Stimulated activated CD4-positive, alpha-beta T cell treated with anti-CD3 and anti-CD28 coated beads, TNF-alpha, amount 100 ng/mL, for 48 hours (primary cell): ENCODE results near the gene UNC45B.
"Not testable (repeated sequence)": the region's sequence is repeated elsewhere in the genome, so short reads cannot be mapped to it uniquely, and the experiment has no call there.

Source experiments
- DNase-seq, 3 donors: peaks; one replicate each; pipeline ENCODE4 v3.0.0-alpha.2; 2020; ENCODE audit warnings: low read depth in 3 of 3

The UNC45B gene

DNA sequence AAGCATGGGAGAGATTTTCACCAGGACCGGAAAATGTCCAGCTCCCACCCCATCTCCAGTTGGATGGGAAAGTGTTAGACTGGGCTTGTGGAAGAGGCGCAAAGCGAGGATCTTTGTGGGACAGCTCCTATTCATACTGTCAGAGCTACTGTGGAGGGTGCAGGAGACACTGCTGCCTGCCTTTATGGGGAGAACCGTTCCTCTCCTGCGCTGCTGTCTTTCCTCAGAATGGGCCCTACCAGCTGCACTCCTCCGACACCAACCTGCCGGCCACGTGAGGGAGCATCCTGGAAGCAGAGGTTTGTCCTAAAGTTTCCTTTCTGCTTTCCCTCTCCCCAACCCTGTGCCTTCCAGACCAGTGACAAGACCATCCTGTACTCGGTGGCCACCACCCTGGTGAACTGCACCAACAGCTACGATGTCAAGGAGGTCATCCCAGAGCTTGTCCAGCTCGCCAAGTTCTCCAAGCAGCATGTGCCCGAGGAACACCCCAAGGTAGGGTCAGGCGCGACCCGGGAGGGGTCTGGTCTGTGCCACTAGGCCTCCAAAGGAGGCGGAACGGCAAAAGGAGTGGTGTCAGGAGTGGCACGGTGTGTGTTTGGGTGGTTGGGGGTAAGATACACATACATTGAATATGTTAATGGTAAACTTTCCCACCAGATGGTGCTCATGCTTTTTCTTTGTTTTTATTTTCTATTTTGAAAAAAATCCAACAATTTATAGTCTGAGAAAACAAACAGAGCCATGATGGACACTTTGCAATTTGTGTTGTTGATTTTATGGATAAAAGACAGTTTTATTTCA lies 23.6 kb downstream of the UNC45B start:
- DNase-seq, result no peak

- DNase-seq, result no peak
These were observed 24.2 kb downstream of the UNC45B start for GRCh38 chr17:35171834-35172233.

DNA sequence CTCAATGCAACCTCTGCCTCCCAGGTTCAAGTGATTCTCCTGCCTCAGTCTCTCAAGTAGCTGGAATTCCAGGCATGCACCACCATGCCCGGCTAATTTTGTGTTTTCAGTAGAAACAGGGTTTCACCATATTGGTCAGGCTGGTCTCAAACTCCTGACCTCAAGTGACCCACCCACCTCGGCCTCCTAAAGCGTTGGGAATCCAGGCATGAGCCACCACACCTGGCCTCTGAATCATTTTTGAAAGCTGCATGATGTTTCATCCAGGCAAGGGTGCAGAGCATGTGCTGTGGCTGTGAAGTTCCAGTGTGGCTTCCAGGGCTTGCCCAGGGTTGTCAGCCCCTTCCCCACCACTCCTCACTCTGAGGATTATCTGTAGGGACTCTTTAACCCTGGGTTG lies 24.7 kb downstream of the UNC45B start:
- not testable (repeated sequence) for DNase-seq

- DNase-seq, result no peak
These were observed 27.3 kb downstream of the UNC45B start for GRCh38 chr17:35174835-35175334.

DNA sequence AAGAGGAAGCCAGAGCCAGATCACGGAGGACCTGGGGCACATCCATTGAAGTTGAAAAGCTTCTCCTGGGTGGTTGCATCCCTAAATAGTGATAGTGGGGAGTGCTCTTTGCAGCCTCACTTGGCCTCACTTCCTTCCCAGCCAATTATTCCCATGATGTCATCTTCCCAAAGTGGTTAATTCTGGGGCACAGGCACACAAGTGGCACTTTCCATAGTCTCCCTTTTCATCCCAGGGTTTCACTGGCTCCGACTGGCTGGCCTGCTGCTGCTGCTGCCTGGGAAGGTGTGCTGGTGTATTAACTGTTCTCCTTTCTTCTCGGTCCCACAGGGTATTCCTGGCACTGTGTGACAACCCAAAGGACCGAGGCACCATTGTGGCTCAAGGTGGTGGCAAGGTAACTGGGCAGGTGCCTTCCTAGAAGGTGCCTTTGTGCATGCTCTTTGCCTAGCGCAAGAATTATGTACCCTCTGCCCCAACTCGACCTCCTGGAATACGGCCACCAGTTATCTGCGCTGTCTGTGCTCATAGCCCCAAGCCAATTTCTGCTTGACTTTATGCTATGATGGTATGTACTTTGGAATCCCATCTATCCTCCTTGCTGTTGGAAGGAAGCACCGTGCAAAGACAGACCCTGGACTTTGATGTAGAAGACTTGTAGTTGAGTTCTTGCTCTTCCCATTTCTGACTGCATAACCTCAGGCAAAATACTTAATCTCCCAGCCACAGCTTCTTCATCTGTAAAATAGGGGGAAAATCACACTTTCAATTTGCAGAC lies 28.2 kb downstream of the UNC45B start:
- no peak for DNase-seq

DNA sequence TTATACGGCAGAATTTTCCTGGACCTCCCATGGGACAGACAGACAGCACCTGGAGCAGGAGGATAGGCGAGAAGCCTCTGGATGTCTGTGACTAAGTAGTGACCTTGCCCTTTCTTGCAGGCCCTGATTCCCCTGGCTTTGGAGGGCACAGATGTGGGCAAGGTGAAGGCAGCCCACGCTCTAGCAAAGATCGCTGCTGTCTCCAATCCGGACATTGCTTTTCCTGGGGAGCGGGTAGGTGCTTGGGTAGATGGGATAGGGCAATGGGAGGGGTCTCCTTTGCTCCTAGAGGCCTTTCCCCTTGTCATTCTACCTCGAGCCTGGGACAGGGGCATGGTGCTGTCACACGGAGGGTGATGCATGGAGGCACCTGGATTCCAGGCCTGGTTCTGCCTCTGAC lies 29.3 kb downstream of the UNC45B start:
- DNase-seq, result no peak

- DNase-seq, result not testable (repeated sequence)
These were observed 31.8 kb downstream of the UNC45B start for GRCh38 chr17:35179379-35179778.

GRCh38 chr17:35183332-35183731 lies 35.7 kb downstream of the UNC45B start:
- no peak for DNase-seq

DNA sequence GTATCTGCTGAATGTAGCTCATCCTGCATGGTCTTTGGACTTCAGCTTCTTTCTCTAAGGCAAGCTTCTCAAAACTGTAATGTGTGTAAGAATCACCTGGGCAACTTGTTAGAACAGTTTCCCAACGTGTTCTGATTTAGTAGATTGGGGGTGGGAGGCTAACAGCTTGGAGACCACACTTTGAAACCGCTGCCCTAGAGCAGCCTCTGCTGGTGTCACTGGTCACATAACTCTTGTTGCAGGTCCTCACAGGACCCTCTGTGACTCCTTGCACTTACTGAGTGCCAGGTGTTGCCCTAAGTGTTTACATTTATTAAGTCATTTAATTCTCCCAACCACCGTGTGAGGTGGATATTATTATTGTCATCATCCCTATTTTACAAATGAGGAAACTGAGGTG lies 36.7 kb downstream of the UNC45B start:
- DNase-seq, result no peak

- no peak for DNase-seq
These were observed 38.2 kb downstream of the UNC45B start for GRCh38 chr17:35185849-35186248.

DNA sequence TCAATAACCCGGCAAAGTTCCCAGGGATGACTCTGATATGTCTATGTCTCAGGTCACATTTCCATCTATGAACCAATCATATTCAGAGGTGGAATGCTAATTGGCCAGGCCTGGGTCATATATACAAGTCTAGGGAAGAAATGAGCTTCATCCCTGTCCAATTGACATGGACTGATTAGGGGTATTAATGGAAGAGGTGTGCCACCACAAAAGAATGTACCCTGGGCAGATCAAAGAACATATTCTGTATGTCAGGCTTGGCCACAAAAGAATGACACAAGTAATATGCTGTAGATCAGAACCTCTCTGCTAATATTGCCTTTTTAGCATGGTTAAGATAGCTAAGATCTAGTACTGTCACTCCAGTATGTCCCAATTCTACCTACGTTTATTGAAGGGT lies 39.9 kb downstream of the UNC45B start:
- no peak for DNase-seq

DNA sequence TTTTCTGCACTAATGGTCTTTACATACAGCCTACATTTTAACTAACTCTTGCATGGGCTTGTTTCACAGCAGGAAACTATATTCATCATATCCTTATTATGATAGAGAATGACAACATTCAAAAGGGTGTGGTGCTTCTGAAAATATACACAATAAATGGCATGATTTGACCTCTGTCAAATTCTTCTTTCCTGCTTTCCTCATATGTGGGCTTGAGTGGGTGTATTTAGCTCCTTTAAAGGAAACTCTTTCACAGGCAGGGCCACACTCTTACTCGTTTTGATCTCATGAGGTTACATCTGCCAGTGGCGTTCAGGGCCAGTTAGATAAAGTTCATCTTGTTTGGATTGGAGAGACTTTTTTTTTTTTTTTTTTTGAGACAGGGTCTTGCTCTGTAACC lies 40.5 kb downstream of the UNC45B start:
- no peak for DNase-seq

- no peak for DNase-seq
These were observed 41.7 kb downstream of the UNC45B start for GRCh38 chr17:35189291-35189690.

DNA sequence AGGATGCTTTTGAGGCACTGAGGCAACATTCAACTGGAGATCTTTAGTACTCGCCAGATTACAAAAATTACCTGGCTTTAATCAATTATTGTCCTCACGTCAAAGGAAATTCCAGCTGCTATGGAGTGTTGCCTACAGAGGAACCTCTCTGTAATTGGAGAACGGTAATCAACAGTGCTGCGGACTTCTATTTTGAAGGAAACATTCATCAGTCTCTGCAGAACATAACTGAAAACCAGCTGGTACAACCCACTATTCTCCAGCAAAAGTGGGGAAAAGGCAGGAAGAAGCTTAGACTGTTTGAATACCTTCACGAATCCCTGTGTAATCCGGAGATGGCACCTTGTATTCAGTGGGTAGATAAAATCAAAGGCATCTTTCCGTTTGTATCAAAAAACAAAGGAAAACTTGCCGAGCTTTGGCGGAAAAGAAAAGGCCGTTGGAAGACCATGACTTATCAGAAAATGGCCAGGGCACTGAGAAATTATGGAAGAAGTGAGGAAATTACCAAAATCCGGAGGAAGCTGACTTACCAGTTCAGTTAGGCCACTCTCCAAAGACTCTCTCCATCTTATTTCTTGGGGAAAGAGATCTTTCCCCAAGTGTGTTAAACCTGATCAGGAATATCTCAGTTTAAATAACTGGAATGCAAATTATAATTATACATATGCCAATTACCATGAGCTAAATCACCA lies 43.5 kb downstream of the UNC45B start:
- no peak for DNase-seq

GRCh38 chr17:35192708-35193107 lies 45.1 kb downstream of the UNC45B start:
- no peak for DNase-seq

DNA sequence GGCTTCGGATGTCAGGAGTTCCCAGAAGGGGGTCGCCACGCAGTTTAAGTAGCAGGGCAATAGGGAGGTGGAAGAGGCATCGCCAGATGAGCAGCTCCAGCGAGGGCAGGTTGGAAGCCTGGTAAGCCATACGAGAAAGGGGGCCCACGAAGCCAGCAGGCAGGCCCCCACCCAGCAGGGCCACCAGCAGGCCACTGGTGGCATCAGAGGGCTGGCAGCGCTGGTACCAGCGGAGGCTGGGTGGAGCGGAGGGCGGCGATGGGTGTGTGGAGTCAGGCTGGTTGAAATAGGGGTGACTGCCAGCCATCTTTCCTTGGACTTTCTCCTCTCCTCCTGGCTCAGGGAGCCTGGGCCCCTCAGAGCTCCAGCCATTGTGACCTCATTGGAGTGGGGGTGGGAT lies 46.4 kb downstream of the UNC45B start, which contains the start of gene SLC35G3:
Gene SLC35G3, minus strand, starts transcription at position 393 of the 400 bp plus-strand sequence. Its CDS starts 86 bp downstream, at position 307.
- DNase-seq, result not testable (repeated sequence)

DNA sequence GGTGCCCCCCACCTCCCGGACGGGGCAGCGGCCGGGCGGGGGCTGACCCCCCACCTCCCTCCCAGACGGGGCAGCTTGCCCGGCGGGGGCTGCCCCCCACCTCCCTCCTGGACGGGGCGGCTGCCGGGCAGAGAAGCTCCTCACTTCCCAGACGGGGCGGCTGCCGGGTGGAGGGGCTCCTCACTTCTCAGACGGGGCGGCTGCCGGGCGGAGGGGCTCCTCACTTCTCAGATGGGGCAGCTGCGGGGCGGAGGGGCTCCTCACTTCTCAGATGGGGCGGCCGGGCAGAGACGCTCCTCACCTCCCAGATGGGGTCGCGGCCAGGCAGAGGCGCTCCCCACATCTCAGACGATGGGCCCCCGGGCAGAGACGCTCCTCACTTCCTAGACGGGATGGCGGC lies 47.4 kb downstream of the UNC45B start:
- not testable (repeated sequence) for DNase-seq

DNA sequence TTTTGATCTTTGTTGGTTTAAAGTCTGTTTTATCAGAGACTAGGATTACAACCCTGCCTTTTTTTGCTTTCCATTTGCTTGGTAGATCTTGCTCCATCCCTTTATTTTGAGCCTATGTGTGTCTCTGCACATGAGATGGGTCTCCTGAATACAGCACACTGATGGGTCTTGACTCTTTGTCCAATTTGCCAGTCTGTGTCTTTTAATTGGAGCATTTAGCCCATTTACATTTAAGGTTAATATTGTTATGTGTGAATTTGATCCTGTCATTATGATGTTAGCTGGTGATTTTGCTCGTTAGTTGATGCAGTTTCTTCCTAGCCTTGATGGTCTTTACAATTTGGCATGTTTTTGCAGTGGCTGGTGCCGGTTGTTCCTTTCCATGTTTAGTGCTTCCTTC lies 55.0 kb downstream of the UNC45B start:
- DNase-seq, result not testable (repeated sequence)

GRCh38 chr17:35210741-35211140 lies 63.1 kb downstream of the UNC45B start:
- DNase-seq, result no peak

DNA sequence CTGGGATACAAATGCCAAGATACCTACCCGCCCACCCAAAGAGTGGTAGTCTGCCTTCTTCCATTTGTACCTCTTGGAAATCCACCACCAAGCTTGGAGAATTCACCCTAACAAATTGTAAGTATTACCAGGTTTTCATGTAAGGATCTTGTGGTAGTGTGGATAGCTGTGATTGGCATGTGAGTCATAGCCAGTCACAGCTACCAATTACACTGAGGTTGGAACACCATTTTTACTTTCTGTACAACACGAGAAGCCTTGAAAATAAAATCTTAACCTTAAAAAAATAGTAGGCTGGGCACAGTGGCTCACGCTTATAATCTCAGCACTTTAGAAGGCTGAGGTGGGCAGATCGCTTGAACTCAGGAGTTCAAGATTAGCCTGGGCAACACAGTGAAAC lies 65.1 kb downstream of the UNC45B start:
- no peak for DNase-seq

GRCh38 chr17:35213412-35213940 lies 65.9 kb downstream of the UNC45B start:
- DNase-seq, result no peak

GRCh38 chr17:35214192-35214591 lies 66.6 kb downstream of the UNC45B start:
- no peak for DNase-seq
